HEK293 (cell line): ENCODE results near the gene WDR91.
A peak's percentile ranks its signal among the peaks of the same experiment; 100 is the strongest.

Experiments
- CTCF ChIA-PET: fragments of 350-600 bp; formaldehyde crosslinking; extraction: SDS; loops from one replicate; lab custom pipeline; 2021; ENCODE audit warnings: antibody characterized with exemption; lab: Yijun Ruan, JAX
- POLR2A ChIA-PET: fragments of 300-600 bp; formaldehyde crosslinking; extraction: SDS; loops from one replicate; lab custom pipeline; 2020; ENCODE audit warnings: antibody characterized with exemption, inconsistent platforms; lab: Yijun Ruan, JAX
- H3K27ac ChIP-seq: fragments of 200-500 bp; sonication (Bioruptor generic); 2 replicates; pipeline ENCODE4 v1.5.1; 2014; ENCODE audit warnings: low read depth, low read length, control low read depth, inconsistent platforms; ENCODE audit errors: extremely low read depth
- H3K36me3 ChIP-seq, 2 experiments: fragments of 200-500 bp in 1 of 2; sonication (Bioruptor generic) in 1 of 2; 1 replicate in 1 of 2; 2 replicates in 1 of 2; pipeline ENCODE4 v1.5.1; 2014 to 2017; ENCODE audit warnings: inconsistent platforms in 2 of 2, low read length in 2 of 2; ENCODE audit not compliant: control insufficient read depth in 2 of 2, insufficient read depth in 1 of 2
- H3K4me1 ChIP-seq: fragments of 200-500 bp; sonication (Bioruptor generic); 2 replicates; pipeline ENCODE4 v1.5.1; 2014; ENCODE audit warnings: mild to moderate bottlenecking, low read length, inconsistent platforms; ENCODE audit not compliant: control insufficient read depth, insufficient read depth
- H3K4me3 ChIP-seq: 2 replicates; pipeline ENCODE4 v1.5.1; 2011; ENCODE audit warnings: low read depth, mild to moderate bottlenecking, control low read depth, low read length, moderate library complexity
- H3K9me3 ChIP-seq: fragments of 200-500 bp; sonication (Bioruptor generic); 2 replicates; pipeline ENCODE4 v1.5.1; 2014; ENCODE audit warnings: low read depth, low read length, inconsistent platforms; ENCODE audit not compliant: control insufficient read depth, insufficient read depth
- BCL11A ChIP-seq: fragments of 450-650 bp; formaldehyde crosslinking; IDR thresholded peaks from 2 replicates; pipeline ENCODE4 v1.5.1; 2016; ENCODE audit warnings: low read depth, missing biosample characterization, missing genetic modification characterization
- FEZF1 ChIP-seq: fragments of 450-650 bp; formaldehyde crosslinking; IDR thresholded peaks from 2 replicates; pipeline ENCODE4 v1.5.1; 2016; ENCODE audit warnings: missing biosample characterization, missing genetic modification characterization
- HOXD13 ChIP-seq: sonication (generic); formaldehyde crosslinking; IDR thresholded peaks from 2 replicates; pipeline ENCODE4 v1.8.0; 2022; ENCODE audit warnings: missing genetic modification reagents, borderline replicate concordance
- KLF10 ChIP-seq: fragments of 450-650 bp; IDR thresholded peaks from 2 replicates; pipeline ENCODE4 v1.5.1; 2018; ENCODE audit warnings: missing biosample characterization, mild to moderate bottlenecking, missing genetic modification characterization
- OVOL3 ChIP-seq: fragments of 450-650 bp; formaldehyde crosslinking; IDR thresholded peaks from 2 replicates; pipeline ENCODE4 v1.5.1; 2016; ENCODE audit warnings: missing biosample characterization, missing genetic modification characterization
- ZNF24 ChIP-seq: fragments of 450-650 bp; formaldehyde crosslinking; IDR thresholded peaks from 2 replicates; pipeline ENCODE4 v1.5.1; 2016; ENCODE audit warnings: missing biosample characterization, missing genetic modification characterization
- ZNF391 ChIP-seq: fragments of 450-650 bp; formaldehyde crosslinking; IDR thresholded peaks from 2 replicates; pipeline ENCODE4 v1.5.1; 2016; ENCODE audit warnings: low read depth, missing biosample characterization, missing genetic modification characterization, borderline replicate concordance
- ZNF585B ChIP-seq: fragments of 450-650 bp; formaldehyde crosslinking; IDR thresholded peaks from 2 replicates; pipeline ENCODE4 v1.5.1; 2016; ENCODE audit warnings: missing biosample characterization, missing genetic modification characterization
- ZNF600 ChIP-seq: fragments of 450-650 bp; formaldehyde crosslinking; IDR thresholded peaks from 2 replicates; pipeline ENCODE4 v1.5.1; 2016; ENCODE audit warnings: missing biosample characterization, missing genetic modification characterization
- ZNF623 ChIP-seq: fragments of 450-650 bp; formaldehyde crosslinking; IDR thresholded peaks from 2 replicates; pipeline ENCODE4 v1.5.1; 2016; ENCODE audit warnings: missing biosample characterization, missing genetic modification characterization
- ZNF76 ChIP-seq: fragments of 450-650 bp; formaldehyde crosslinking; IDR thresholded peaks from 2 replicates; pipeline ENCODE4; 2016; ENCODE audit warnings: low read depth, missing biosample characterization, missing genetic modification characterization, borderline replicate concordance
- ZNF830 ChIP-seq: fragments of 450-650 bp; IDR thresholded peaks from 2 replicates; pipeline ENCODE4 v1.5.0; 2018; ENCODE audit warnings: missing biosample characterization, missing genetic modification characterization, low read depth, mild to moderate bottlenecking, moderate library complexity
- ZNF837 ChIP-seq: fragments of 450-650 bp; formaldehyde crosslinking; IDR thresholded peaks from 2 replicates; pipeline ENCODE4 v1.5.1; 2016; ENCODE audit warnings: missing biosample characterization, missing genetic modification characterization
- TF ChIP-seq, protein P1 (sequence below): fragments of 450-650 bp; formaldehyde crosslinking; IDR thresholded peaks from 2 replicates; pipeline ENCODE4 v1.5.1; 2017; ENCODE audit warnings: missing biosample characterization, missing genetic modification characterization
- TF ChIP-seq, protein P2 (sequence below): fragments of 450-650 bp; formaldehyde crosslinking; IDR thresholded peaks from 2 replicates; pipeline ENCODE4 v1.5.1; 2016; ENCODE audit warnings: missing biosample characterization, missing genetic modification characterization
- TF ChIP-seq, protein P3 (sequence below): fragments of 450-650 bp; formaldehyde crosslinking; IDR thresholded peaks from 2 replicates; pipeline ENCODE4 v1.5.1; 2016; ENCODE audit warnings: missing biosample characterization, missing genetic modification characterization
- TF ChIP-seq, protein P4 (sequence below): fragments of 450-650 bp; formaldehyde crosslinking; IDR thresholded peaks from 2 replicates; pipeline ENCODE4 v1.5.1; 2016; ENCODE audit warnings: missing biosample characterization, missing genetic modification characterization
- TF ChIP-seq, protein P5 (sequence below): fragments of 450-650 bp; formaldehyde crosslinking; IDR thresholded peaks from 2 replicates; pipeline ENCODE4 v1.5.0; 2017; ENCODE audit warnings: missing biosample characterization, missing genetic modification characterization, borderline replicate concordance
- TF ChIP-seq, protein P6 (sequence below): fragments of 450-650 bp; formaldehyde crosslinking; IDR thresholded peaks from 2 replicates; pipeline ENCODE4 v1.5.1; 2016; ENCODE audit warnings: missing biosample characterization, missing genetic modification characterization
- TF ChIP-seq, protein P7 (sequence below): fragments of 450-650 bp; formaldehyde crosslinking; IDR thresholded peaks from 2 replicates; pipeline ENCODE4 v1.5.1; 2016; ENCODE audit warnings: missing biosample characterization, missing genetic modification characterization

The WDR91 gene

DNA sequence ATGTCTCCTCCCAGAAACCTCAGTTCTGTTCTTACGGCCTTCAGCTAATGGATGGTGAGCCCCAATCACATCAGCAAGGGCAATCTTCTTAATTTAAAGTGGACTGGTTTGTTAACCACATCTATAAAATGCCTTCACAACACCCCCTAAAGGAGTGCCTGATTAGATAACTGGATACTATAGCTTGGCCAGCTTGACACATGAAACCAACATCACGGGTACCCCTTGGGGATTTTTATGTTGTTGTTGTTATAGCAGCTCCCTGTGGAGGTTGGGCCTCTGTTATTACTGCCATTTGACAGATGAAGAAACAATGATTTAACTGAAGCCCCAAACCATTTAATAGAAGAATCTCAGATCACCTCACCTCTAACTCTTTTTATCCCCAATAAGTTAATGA, 49.1 kb upstream of the WDR91 start (continued):
- TF ChIP-seq, protein P1, sequence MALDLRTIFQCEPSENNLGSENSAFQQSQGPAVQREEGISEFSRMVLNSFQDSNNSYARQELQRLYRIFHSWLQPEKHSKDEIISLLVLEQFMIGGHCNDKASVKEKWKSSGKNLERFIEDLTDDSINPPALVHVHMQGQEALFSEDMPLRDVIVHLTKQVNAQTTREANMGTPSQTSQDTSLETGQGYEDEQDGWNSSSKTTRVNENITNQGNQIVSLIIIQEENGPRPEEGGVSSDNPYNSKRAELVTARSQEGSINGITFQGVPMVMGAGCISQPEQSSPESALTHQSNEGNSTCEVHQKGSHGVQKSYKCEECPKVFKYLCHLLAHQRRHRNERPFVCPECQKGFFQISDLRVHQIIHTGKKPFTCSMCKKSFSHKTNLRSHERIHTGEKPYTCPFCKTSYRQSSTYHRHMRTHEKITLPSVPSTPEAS (tag by site-specific recombination) = no peak
- TF ChIP-seq ZNF585B (tag by site-specific recombination) (no peak), ZNF623 (tag by site-specific recombination) (no peak)
- TF ChIP-seq, protein P2, sequence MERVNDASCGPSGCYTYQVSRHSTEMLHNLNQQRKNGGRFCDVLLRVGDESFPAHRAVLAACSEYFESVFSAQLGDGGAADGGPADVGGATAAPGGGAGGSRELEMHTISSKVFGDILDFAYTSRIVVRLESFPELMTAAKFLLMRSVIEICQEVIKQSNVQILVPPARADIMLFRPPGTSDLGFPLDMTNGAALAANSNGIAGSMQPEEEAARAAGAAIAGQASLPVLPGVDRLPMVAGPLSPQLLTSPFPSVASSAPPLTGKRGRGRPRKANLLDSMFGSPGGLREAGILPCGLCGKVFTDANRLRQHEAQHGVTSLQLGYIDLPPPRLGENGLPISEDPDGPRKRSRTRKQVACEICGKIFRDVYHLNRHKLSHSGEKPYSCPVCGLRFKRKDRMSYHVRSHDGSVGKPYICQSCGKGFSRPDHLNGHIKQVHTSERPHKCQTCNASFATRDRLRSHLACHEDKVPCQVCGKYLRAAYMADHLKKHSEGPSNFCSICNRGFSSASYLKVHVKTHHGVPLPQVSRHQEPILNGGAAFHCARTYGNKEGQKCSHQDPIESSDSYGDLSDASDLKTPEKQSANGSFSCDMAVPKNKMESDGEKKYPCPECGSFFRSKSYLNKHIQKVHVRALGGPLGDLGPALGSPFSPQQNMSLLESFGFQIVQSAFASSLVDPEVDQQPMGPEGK = 0 out of 2 replicates have a peak, but pooled peaks have one; percentile 64

DNA sequence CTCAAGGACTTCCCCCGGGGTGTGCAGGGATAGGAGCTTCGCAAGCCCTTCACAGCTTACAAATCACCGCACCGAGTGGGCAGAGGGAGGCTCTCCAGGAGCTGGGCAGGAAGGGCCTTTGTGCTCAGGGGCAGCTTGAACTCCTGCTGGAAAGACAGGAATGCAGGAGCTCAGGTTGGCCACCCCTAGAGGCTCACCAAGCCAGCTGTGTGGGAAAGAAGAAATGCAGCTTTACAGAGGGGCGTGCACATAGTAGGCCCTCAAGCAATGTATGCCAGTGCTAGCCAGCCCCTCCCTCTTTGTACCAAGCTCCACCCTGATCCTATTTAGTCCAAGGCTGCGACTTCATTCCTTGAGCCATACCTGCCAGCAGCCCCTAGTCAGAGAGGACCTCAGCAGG, 48.4 kb upstream of the WDR91 start:
- H3K9me3 ChIP-seq = no peaks in the 10 kb centered on the region
- peaks cover 7% of the 10 kb centered on the region for H3K4me1 ChIP-seq
- no peaks in the 10 kb centered on the region for H3K36me3 ChIP-seq
- ChIA-PET CTCF (interaction anchor here (3.7 kb wide), 1 partner anchor 21 kb away, joined by 22 read pairs; no protein-coding TSS in a partner anchor), POLR2A (no interaction called here)
- peak overlapping the region; percentile 33; the same call in 1 of the 2 replicates for H3K27ac ChIP-seq
- TF ChIP-seq, protein P3, sequence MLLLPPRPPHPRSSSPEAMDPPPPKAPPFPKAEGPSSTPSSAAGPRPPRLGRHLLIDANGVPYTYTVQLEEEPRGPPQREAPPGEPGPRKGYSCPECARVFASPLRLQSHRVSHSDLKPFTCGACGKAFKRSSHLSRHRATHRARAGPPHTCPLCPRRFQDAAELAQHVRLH (tag by site-specific recombination) = no peak
- TF ChIP-seq ZNF76 (tag by site-specific recombination) (no peak), ZNF830 (tag by site-specific recombination) (no peak), HOXD13 (CRISPR knock-in tag) (no peak), ZNF837 (tag by site-specific recombination) (no peak), KLF10 (tag by site-specific recombination) (no peak), FEZF1 (no peak), ZNF391 (tag by site-specific recombination) (no peak)
- TF ChIP-seq, protein P4, sequence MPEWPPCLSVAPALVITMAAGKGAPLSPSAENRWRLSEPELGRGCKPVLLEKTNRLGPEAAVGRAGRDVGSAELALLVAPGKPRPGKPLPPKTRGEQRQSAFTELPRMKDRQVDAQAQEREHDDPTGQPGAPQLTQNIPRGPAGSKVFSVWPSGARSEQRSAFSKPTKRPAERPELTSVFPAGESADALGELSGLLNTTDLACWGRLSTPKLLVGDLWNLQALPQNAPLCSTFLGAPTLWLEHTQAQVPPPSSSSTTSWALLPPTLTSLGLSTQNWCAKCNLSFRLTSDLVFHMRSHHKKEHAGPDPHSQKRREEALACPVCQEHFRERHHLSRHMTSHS (tag by site-specific recombination) = no peak
- TF ChIP-seq, protein P5, sequence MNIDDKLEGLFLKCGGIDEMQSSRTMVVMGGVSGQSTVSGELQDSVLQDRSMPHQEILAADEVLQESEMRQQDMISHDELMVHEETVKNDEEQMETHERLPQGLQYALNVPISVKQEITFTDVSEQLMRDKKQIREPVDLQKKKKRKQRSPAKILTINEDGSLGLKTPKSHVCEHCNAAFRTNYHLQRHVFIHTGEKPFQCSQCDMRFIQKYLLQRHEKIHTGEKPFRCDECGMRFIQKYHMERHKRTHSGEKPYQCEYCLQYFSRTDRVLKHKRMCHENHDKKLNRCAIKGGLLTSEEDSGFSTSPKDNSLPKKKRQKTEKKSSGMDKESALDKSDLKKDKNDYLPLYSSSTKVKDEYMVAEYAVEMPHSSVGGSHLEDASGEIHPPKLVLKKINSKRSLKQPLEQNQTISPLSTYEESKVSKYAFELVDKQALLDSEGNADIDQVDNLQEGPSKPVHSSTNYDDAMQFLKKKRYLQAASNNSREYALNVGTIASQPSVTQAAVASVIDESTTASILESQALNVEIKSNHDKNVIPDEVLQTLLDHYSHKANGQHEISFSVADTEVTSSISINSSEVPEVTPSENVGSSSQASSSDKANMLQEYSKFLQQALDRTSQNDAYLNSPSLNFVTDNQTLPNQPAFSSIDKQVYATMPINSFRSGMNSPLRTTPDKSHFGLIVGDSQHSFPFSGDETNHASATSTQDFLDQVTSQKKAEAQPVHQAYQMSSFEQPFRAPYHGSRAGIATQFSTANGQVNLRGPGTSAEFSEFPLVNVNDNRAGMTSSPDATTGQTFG (tag by site-specific recombination) = no peak
- no peak overlapping the region for H3K4me3 ChIP-seq

DNA sequence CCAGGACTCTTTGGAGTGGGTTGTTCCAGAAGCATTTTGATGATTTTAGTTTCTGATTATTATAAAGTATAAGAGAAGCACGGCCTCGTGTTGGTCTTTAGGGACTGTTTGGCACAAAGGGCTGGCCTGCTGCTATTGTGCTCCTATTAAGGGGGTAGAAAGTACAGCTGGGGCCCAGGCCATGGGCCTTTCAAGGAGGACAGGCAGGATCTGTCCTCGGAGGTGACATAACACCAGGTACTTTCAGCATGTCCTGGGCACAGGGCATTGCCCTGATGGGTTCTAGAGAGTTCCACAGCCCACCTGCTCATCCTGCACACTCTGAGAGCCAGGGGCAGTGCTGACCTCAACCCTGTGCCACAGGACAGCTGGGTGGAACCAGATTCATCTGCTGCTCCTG, 47.3 kb upstream of the WDR91 start:
- ChIA-PET CTCF (no interaction called here), POLR2A (no interaction called here)
- Histone ChIP-seq H3K4me1 (peaks cover 7% of the 10 kb centered on the region), H3K9me3 (no peaks in the 10 kb centered on the region), H3K36me3 (no peaks in the 10 kb centered on the region), H3K27ac (no peak overlapping the region), H3K4me3 (no peak overlapping the region)
- TF ChIP-seq, protein P6, sequence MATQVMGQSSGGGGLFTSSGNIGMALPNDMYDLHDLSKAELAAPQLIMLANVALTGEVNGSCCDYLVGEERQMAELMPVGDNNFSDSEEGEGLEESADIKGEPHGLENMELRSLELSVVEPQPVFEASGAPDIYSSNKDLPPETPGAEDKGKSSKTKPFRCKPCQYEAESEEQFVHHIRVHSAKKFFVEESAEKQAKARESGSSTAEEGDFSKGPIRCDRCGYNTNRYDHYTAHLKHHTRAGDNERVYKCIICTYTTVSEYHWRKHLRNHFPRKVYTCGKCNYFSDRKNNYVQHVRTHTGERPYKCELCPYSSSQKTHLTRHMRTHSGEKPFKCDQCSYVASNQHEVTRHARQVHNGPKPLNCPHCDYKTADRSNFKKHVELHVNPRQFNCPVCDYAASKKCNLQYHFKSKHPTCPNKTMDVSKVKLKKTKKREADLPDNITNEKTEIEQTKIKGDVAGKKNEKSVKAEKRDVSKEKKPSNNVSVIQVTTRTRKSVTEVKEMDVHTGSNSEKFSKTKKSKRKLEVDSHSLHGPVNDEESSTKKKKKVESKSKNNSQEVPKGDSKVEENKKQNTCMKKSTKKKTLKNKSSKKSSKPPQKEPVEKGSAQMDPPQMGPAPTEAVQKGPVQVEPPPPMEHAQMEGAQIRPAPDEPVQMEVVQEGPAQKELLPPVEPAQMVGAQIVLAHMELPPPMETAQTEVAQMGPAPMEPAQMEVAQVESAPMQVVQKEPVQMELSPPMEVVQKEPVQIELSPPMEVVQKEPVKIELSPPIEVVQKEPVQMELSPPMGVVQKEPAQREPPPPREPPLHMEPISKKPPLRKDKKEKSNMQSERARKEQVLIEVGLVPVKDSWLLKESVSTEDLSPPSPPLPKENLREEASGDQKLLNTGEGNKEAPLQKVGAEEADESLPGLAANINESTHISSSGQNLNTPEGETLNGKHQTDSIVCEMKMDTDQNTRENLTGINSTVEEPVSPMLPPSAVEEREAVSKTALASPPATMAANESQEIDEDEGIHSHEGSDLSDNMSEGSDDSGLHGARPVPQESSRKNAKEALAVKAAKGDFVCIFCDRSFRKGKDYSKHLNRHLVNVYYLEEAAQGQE (tag by site-specific recombination) = no peak
- no peak for TF ChIP-seq ZNF24
- TF ChIP-seq ZNF600 (tag by site-specific recombination) = no peak
- no peak for TF ChIP-seq OVOL3 (tag by site-specific recombination)
- TF ChIP-seq, protein P7, sequence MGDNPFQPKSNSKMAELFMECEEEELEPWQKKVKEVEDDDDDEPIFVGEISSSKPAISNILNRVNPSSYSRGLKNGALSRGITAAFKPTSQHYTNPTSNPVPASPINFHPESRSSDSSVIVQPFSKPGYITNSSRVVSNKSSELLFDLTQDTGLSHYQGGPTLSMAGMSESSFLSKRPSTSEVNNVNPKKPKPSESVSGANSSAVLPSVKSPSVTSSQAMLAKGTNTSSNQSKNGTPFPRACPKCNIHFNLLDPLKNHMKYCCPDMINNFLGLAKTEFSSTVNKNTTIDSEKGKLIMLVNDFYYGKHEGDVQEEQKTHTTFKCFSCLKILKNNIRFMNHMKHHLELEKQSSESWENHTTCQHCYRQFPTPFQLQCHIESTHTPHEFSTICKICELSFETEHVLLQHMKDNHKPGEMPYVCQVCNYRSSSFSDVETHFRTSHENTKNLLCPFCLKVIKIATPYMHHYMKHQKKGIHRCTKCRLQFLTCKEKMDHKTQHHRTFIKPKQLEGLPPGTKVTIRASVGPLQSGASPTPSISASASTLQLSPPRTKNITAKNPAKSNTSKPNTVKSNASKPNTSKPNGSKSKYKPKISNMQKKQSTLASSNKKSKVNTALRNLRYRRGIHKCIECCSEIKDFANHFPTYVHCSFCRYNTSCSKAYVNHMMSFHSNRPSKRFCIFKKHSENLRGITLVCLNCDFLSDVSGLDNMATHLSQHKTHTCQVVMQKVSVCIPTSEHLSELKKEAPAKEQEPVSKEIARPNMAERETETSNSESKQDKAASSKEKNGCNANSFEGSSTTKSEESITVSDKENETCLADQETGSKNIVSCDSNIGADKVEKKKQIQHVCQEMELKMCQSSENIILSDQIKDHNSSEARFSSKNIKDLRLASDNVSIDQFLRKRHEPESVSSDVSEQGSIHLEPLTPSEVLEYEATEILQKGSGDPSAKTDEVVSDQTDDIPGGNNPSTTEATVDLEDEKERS (tag by site-specific recombination) = no peak
- no peak for TF ChIP-seq BCL11A
